Measurements from ENCODE around the gene MAP2K3. TPM values are rescaled to one million over a fixed set of nuclear protein-coding genes. Genes with fewer than 3 reads are reported as not detected.

The MAP2K3 gene
- polyA plus RNA-seq, 3 donors, result 107 to 166 (median 164) TPM

DNA sequence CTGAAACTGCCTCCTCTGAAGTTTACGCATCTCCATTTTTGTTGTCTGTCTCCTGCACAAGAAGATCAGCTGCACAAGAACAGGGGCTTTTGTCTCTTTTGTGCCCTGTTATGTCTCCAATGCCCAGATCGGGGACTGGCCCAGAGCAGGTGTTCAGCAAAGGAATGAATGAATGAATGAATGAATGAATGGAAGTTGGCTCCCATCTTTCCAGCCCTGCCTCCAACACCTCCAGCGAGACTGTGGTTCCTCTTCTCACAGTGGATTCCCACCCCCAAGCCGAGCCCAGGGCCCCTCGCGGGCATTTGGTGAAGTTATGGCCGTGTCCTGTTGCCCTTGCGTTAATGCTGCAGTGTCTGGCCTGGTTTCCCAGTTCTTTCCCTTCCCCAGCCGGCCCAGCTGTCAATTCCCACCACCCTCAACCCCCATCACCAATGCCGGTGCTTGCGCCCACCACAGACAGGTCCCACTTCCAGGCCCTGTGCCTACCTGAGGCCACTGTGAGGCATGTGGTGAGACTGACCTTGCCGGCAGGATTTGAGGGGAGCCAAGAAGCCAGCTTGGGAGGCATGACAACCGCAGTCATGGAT is 70.4 kb downstream of the MAP2K3 start:
- intact Hi-C loops (cut with micrococcal nuclease), result no loop called here

DNA sequence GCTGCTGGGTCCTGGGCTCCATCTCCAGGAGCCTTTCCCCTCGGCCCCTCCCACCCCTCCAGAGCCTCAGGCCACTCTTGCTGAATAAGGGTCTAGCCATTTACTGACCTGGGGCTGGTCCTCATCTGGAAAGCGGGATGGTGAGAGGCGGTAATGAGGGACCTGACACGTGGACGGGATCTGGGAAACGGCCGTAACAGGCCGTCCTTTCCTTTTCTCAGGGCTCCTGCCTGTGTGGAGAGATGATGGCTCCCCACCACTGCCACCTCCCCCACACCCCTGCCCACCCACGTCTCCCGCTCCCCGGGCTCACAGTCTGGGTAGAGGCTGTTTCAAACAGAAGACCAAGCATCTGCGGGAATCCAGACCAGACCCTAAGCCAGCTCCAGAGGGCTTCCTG is 71.1 kb downstream of the MAP2K3 start:
- Histone ChIP-seq H3K36me3 (replicated peaks in 1 of 2; ENCODE audit: control insufficient read depth in 1 of 2, insufficient read depth in 2 of 2, low read length in 2 of 2) (no peaks in the 10 kb centered on the region), H3K79me2 (ENCODE audit: insufficient read depth, low read length) (no peaks in the 10 kb centered on the region), H2AFZ (ENCODE audit: insufficient read depth, low read depth, low read length, poor library complexity, severe bottlenecking) (no peak overlapping the region), H3K4me2 (replicated peaks; ENCODE audit: extremely low read depth, low read length, poor library complexity, severe bottlenecking) (no peak overlapping the region), H4K20me1 (ENCODE audit: insufficient read depth, low read length) (no peaks in the 10 kb centered on the region), H3K4me3 (replicated peaks in 1 of 3; ENCODE audit: low read depth in 2 of 3, low read length in 3 of 3) (no peak overlapping the region), H3K27me3 (ENCODE audit: control insufficient read depth in 2 of 2, insufficient read depth in 2 of 2, low read length in 2 of 2) (no peaks in the 10 kb centered on the region), H3K4me1 (ENCODE audit: control insufficient read depth in 1 of 2, insufficient read depth in 2 of 2, low read length in 2 of 2) (no peaks in the 10 kb centered on the region), H3K9ac (ENCODE audit: insufficient read depth, low read length, poor library complexity, severe bottlenecking) (no peak overlapping the region), H3K27ac (ENCODE audit: low read depth in 1 of 2, low read length in 2 of 2) (no peak overlapping the region), H3K9me3 (replicated peaks in 1 of 2; ENCODE audit: control insufficient read depth in 1 of 2, insufficient read depth in 1 of 2, low read length in 2 of 2) (no peaks in the 10 kb centered on the region)
- intact Hi-C loops (cut with micrococcal nuclease), result no loop called here
- 100% methylated on average over 2 of the region's 12 CpGs for WGBS (ENCODE audit: insufficient coverage)
- H3K9me3 Mint-ChIP-seq, result peaks cover 0 to 2% (median 0%) of the 10 kb centered on the region in 7 donors
- H3K27me3 Mint-ChIP-seq (ENCODE audit: low read depth in 3 of 3), result peaks cover 5 to 14% (median 5%) of the 10 kb centered on the region in 3 donors
- TF ChIP-seq, protein P1, sequence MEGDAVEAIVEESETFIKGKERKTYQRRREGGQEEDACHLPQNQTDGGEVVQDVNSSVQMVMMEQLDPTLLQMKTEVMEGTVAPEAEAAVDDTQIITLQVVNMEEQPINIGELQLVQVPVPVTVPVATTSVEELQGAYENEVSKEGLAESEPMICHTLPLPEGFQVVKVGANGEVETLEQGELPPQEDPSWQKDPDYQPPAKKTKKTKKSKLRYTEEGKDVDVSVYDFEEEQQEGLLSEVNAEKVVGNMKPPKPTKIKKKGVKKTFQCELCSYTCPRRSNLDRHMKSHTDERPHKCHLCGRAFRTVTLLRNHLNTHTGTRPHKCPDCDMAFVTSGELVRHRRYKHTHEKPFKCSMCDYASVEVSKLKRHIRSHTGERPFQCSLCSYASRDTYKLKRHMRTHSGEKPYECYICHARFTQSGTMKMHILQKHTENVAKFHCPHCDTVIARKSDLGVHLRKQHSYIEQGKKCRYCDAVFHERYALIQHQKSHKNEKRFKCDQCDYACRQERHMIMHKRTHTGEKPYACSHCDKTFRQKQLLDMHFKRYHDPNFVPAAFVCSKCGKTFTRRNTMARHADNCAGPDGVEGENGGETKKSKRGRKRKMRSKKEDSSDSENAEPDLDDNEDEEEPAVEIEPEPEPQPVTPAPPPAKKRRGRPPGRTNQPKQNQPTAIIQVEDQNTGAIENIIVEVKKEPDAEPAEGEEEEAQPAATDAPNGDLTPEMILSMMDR (IDR thresholded peaks at IDR 0.05), result no peak
- no peaks in the 10 kb centered on the region for H3K36me3 Mint-ChIP-seq
- H3K4me3 Mint-ChIP-seq, result no peak overlapping the region
- no peak overlapping the region for H3K27ac Mint-ChIP-seq
- DNase-seq, result no peak
- H3K4me1 Mint-ChIP-seq, result peaks cover 7% of the 10 kb centered on the region

More for the DNA sequence above, 70.4 kb downstream of the MAP2K3 start:
- no peak overlapping the region for H3K9ac ChIP-seq (ENCODE audit: insufficient read depth, low read length, poor library complexity, severe bottlenecking)
- H3K36me3 ChIP-seq (replicated peaks in 1 of 2; ENCODE audit: control insufficient read depth in 1 of 2, insufficient read depth in 2 of 2, low read length in 2 of 2), result no peaks in the 10 kb centered on the region
- no peaks in the 10 kb centered on the region for H3K9me3 ChIP-seq (replicated peaks in 1 of 2; ENCODE audit: control insufficient read depth in 1 of 2, insufficient read depth in 1 of 2, low read length in 2 of 2)
- H3K27me3 Mint-ChIP-seq (ENCODE audit: low read depth in 3 of 3), result peaks cover 5 to 14% (median 5%) of the 10 kb centered on the region in 3 donors
- peaks cover 0 to 2% (median 0%) of the 10 kb centered on the region in 7 donors for H3K9me3 Mint-ChIP-seq
- H3K4me2 ChIP-seq (replicated peaks; ENCODE audit: extremely low read depth, low read length, poor library complexity, severe bottlenecking), result no peak overlapping the region
- no peaks in the 10 kb centered on the region for H3K79me2 ChIP-seq (ENCODE audit: insufficient read depth, low read length)
- peak overlapping the region in 1 of 7 donors; percentile 38 for H3K27ac Mint-ChIP-seq
- no peak for DNase-seq
- no peak overlapping the region for H3K4me3 ChIP-seq (replicated peaks in 1 of 3; ENCODE audit: low read depth in 2 of 3, low read length in 3 of 3)
- no peaks in the 10 kb centered on the region for H4K20me1 ChIP-seq (ENCODE audit: insufficient read depth, low read length)
- no peak overlapping the region for H3K4me3 Mint-ChIP-seq
- H3K27ac ChIP-seq (ENCODE audit: low read depth in 1 of 2, low read length in 2 of 2), result no peak overlapping the region
- peaks cover 7% of the 10 kb centered on the region for H3K4me1 Mint-ChIP-seq
- no peak overlapping the region for H2AFZ ChIP-seq (ENCODE audit: insufficient read depth, low read depth, low read length, poor library complexity, severe bottlenecking)
- no peaks in the 10 kb centered on the region for H3K4me1 ChIP-seq (ENCODE audit: control insufficient read depth in 1 of 2, insufficient read depth in 2 of 2, low read length in 2 of 2)
- H3K36me3 Mint-ChIP-seq, result no peaks in the 10 kb centered on the region
- H3K27me3 ChIP-seq (ENCODE audit: control insufficient read depth in 2 of 2, insufficient read depth in 2 of 2, low read length in 2 of 2), result no peaks in the 10 kb centered on the region
- 90% methylated on average over 9 of the region's 13 CpGs for WGBS (ENCODE audit: insufficient coverage)
- TF ChIP-seq, protein P1 (IDR thresholded peaks at IDR 0.05), result no peak
